ENCODE data around the gene WDFY4. TPM values are rescaled to one million over a fixed set of nuclear protein-coding genes. Genes with fewer than 3 reads are reported as not detected.

The WDFY4 gene
- total RNA-seq, 1 donor from 2014 or later = 26.5 TPM

GRCh38 chr10:48973065-48973464 lies 288.4 kb downstream of the WDFY4 start:
- ATAC-seq (no peak), DNase-seq (no peak)
- no peak overlapping the region for H3K4me3 ChIP-seq
- no peak for TF ChIP-seq CTCF (IDR thresholded peaks at IDR 0.05)
- H3K9me3 ChIP-seq = no peaks in the 10 kb centered on the region
- intact Hi-C loops (cut with DNase I) = no loop called here
- no peaks in the 10 kb centered on the region for H3K27me3 ChIP-seq
- H3K36me3 ChIP-seq = no peaks in the 10 kb centered on the region
- H3K4me1 ChIP-seq = no peaks in the 10 kb centered on the region
- no peak overlapping the region for H3K27ac ChIP-seq

GRCh38 chr10:48974510-48975156 lies 290.0 kb downstream of the WDFY4 start:
- no peak for TF ChIP-seq CTCF (IDR thresholded peaks at IDR 0.05)
- H3K27me3 ChIP-seq = no peaks in the 10 kb centered on the region
- H3K9me3 ChIP-seq = no peaks in the 10 kb centered on the region
- no peaks in the 10 kb centered on the region for H3K4me1 ChIP-seq
- H3K36me3 ChIP-seq = no peaks in the 10 kb centered on the region
- intact Hi-C loops (cut with DNase I) = no loop called here
- no peak for DNase-seq
- H3K4me3 ChIP-seq = no peak overlapping the region
- H3K27ac ChIP-seq = no peak overlapping the region
- no peak for ATAC-seq

GRCh38 chr10:48976196-48976595 lies 291.5 kb downstream of the WDFY4 start:
- H3K36me3 ChIP-seq = no peaks in the 10 kb centered on the region
- no peaks in the 10 kb centered on the region for H3K27me3 ChIP-seq
- no peak overlapping the region for H3K27ac ChIP-seq
- ATAC-seq (peak; percentile 54), DNase-seq (no peak)
- H3K4me1 ChIP-seq = peaks cover 4% of the 10 kb centered on the region
- intact Hi-C loops (cut with DNase I) = no loop called here
- H3K4me3 ChIP-seq = no peak overlapping the region
- H3K9me3 ChIP-seq = no peaks in the 10 kb centered on the region
- TF ChIP-seq CTCF (IDR thresholded peaks at IDR 0.05) = peak; percentile 32

- Histone ChIP-seq H3K27me3 (no peaks in the 10 kb centered on the region), H3K4me3 (no peak overlapping the region), H3K4me1 (peaks cover 11% of the 10 kb centered on the region), H3K27ac (no peak overlapping the region), H3K9me3 (no peaks in the 10 kb centered on the region), H3K36me3 (no peaks in the 10 kb centered on the region)
- no peak for TF ChIP-seq CTCF (IDR thresholded peaks at IDR 0.05)
- no peak for ATAC-seq
- DNase-seq = no peak
- intact Hi-C loops (cut with DNase I) = no loop called here
These were observed 293.6 kb downstream of the WDFY4 start for GRCh38 chr10:48978318-48978717.

- peaks cover 11% of the 10 kb centered on the region for H3K4me1 ChIP-seq
- no peak overlapping the region for H3K4me3 ChIP-seq
- no peaks in the 10 kb centered on the region for H3K36me3 ChIP-seq
- DNase-seq (peak; percentile 81), ATAC-seq (peak; percentile 90)
- H3K27ac ChIP-seq = no peak overlapping the region
- TF ChIP-seq CTCF (IDR thresholded peaks at IDR 0.05) = peak; percentile 88
- intact Hi-C loops (cut with DNase I) = no loop called here
- H3K27me3 ChIP-seq = no peaks in the 10 kb centered on the region
- H3K9me3 ChIP-seq = no peaks in the 10 kb centered on the region
These were observed 296.7 kb downstream of the WDFY4 start for GRCh38 chr10:48981310-48981907.

Data from upper lobe of right lung (tissue), 1 donor.